DOHH2 (cell line): ENCODE measurements around the gene JDP2.

Experiments
- CTCF ChIP-seq: fragments of 200-600 bp; sonication (generic); IDR thresholded peaks from one replicate; pipeline ENCODE4 v1.5.1; 2014; ENCODE audit warnings: antibody characterized with exemption, mild to moderate bottlenecking, low read depth, low read length; ENCODE audit not compliant: poor library complexity, severe bottlenecking
- EZH2phosphoT487 ChIP-seq: fragments of 200-600 bp; sonication (generic); IDR thresholded peaks from 2 replicates; pipeline ENCODE4 v1.6.1; 2017; ENCODE audit warnings: borderline replicate concordance, mild to moderate bottlenecking, antibody characterized with exemption, low read length, moderate library complexity, mixed read lengths

GRCh38 chr14:75522983-75523318, 95.1 kb downstream of the JDP2 start:
- no peak for TF ChIP-seq CTCF
- TF ChIP-seq EZH2phosphoT487: no peak
